Epithelial cell of proximal tubule (primary cell): Measurements from ENCODE around the gene ANKFY1. TPM values are rescaled to one million over a fixed set of nuclear protein-coding genes. Genes with fewer than 3 reads are reported as not detected.

Experiments used
- DNase-seq: peaks from one replicate; pipeline ENCODE4 v3.0.0-alpha.2; 2011; ENCODE audit warnings: low read depth
- H3K4me3 ChIP-seq: 2 replicates; pipeline ENCODE4 v1.5.1; 2011; ENCODE audit warnings: low read depth, mild to moderate bottlenecking, low read length
- total RNA-seq: library from RNA; depleted of rRNA; stranded (reverse); fragments of >200 nt; gene quantifications from 2 replicates; pipeline ENCODE4 v1.2.3, GENCODE V29; 2015
- TF ChIP-seq, protein P1 (sequence below): conservative IDR thresholded peaks from 2 replicates; pipeline ENCODE4 v1.5.1; 2012; ENCODE audit warnings: low read depth, mild to moderate bottlenecking, low read length

ANKFY1 gene
- total RNA-seq, 1 donor from 2014 or later: 15.0 TPM

DNA sequence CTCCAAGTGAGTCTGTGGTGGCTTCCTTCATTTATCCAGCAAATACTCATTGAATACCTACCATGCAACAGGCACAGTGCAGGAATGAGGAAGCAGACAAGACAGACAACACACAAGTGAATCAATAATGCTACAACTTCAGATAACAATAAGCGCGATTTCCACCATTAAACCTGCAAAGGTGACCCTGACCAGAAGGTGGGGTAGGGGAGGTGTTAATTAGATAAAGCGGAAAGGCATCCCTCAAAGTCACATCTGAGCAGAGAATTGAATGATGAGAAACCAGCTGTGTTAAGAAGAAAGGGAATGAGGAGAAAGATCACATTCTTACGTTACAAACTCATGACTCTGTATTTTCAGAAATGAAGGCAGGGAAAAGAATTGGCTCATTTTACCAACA lies 147.3 kb downstream of the ANKFY1 start:
- TF ChIP-seq, protein P1, sequence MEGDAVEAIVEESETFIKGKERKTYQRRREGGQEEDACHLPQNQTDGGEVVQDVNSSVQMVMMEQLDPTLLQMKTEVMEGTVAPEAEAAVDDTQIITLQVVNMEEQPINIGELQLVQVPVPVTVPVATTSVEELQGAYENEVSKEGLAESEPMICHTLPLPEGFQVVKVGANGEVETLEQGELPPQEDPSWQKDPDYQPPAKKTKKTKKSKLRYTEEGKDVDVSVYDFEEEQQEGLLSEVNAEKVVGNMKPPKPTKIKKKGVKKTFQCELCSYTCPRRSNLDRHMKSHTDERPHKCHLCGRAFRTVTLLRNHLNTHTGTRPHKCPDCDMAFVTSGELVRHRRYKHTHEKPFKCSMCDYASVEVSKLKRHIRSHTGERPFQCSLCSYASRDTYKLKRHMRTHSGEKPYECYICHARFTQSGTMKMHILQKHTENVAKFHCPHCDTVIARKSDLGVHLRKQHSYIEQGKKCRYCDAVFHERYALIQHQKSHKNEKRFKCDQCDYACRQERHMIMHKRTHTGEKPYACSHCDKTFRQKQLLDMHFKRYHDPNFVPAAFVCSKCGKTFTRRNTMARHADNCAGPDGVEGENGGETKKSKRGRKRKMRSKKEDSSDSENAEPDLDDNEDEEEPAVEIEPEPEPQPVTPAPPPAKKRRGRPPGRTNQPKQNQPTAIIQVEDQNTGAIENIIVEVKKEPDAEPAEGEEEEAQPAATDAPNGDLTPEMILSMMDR: no peak
- H3K4me3 ChIP-seq: no peak overlapping the region
- DNase-seq: no peak

Other genes with a start within 250 kb of the ANKFY1 start
- 15.1 and 17.5 TPM in 2 replicates for gene ZZEF1, start 120.9 kb downstream of the ANKFY1 start, total RNA-seq
- gene CYB5D2, start 120.8 kb downstream of the ANKFY1 start, total RNA-seq: 11.1 and 12.6 TPM in 2 replicates
- 65.4 and 68.1 TPM in 2 replicates for gene UBE2G1, start 102.7 kb upstream of the ANKFY1 start, total RNA-seq
- 0.75 and 3.0 TPM in 2 replicates for gene SPNS3, start 170.0 kb upstream of the ANKFY1 start, total RNA-seq
- 110 and 162 TPM in 2 replicates for gene SPNS2, start 234.9 kb upstream of the ANKFY1 start, total RNA-seq